Colonic mucosa (tissue), 4 donors: ENCODE measurements around the gene EPO. TPM values are rescaled to one million over a fixed set of nuclear protein-coding genes. Genes with fewer than 3 reads are reported as not detected.

Experiments used
- DNase-seq: peaks from one replicate; pipeline ENCODE4 v3.0.0-alpha.2; 2020
- H3K27ac ChIP-seq: fragments of 200-600 bp; one replicate; pipeline ENCODE4 v1.8.0; 2021
- H3K27me3 ChIP-seq: fragments of 200-600 bp; one replicate; pipeline ENCODE4 v1.8.0; 2021
- H3K36me3 ChIP-seq: fragments of 200-600 bp; one replicate; pipeline ENCODE4 v1.8.0; 2021
- H3K4me1 ChIP-seq: fragments of 200-600 bp; one replicate; pipeline ENCODE4 v1.8.0; 2021; ENCODE audit warnings: mild to moderate bottlenecking
- H3K4me3 ChIP-seq: fragments of 200-600 bp; one replicate; pipeline ENCODE4 v1.8.0; 2021
- H3K9ac ChIP-seq, 2 donors: one replicate each; pipeline ENCODE4 v1.7.0; 2013; ENCODE audit warnings: control low read depth in 2 of 2, low read depth in 2 of 2, low read length in 2 of 2
- H3K9me3 ChIP-seq: fragments of 200-600 bp; one replicate; pipeline ENCODE4 v1.8.0; 2021
- intact Hi-C: fragments of 100-400 bp; cut with DNase I; formaldehyde crosslinking; loops from one replicate; pipeline ENCODE4 v1.14.1; 2022
- total RNA-seq, 2 donors: library from RNA; stranded (reverse); fragmentation: NEBNext Ultra II Directional in 1 of 2; extraction: Animal tissue kit (Norgen Biotek cat#: 25700) in 1 of 2; gene quantifications; one replicate each; pipeline ENCODE4 v1.2.1, GENCODE V29; 2021
- TF ChIP-seq, protein P1 (sequence below): fragments of 200-600 bp; IDR thresholded peaks from one replicate; pipeline ENCODE4 v1.8.0; 2022; ENCODE audit warnings: antibody characterized with exemption, mild to moderate bottlenecking
- donor health status: healthy.
- donor health status: DM: no; HTN: no; CAD: no.
- donor health status: DM: no; HTN: no; CAD: no.

Gene EPO
- total RNA-seq, result not detected

DNA sequence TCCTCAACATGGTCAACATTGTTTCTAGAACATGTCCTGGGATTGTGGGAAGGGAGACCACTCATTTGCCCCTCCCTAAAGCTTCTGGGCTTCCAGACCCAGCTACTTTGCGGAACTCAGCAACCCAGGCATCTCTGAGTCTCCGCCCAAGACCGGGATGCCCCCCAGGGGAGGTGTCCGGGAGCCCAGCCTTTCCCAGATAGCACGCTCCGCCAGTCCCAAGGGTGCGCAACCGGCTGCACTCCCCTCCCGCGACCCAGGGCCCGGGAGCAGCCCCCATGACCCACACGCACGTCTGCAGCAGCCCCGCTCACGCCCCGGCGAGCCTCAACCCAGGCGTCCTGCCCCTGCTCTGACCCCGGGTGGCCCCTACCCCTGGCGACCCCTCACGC, at the start of gene EPO:
Gene EPO (plus strand): TSS at position 190 of the 392 bp plus-strand sequence. CDS start 513 bp downstream, outside the sequence.
- no peaks in the 10 kb centered on the region for H3K4me1 ChIP-seq
- intact Hi-C loops, result no loop called here
- no peak for DNase-seq
- no peaks in the 10 kb centered on the region for H3K36me3 ChIP-seq
- H3K27ac ChIP-seq, result no peak within 1 kb of the TSS
- peaks cover 23% of the 10 kb centered on the region for H3K27me3 ChIP-seq
- no peak within 1 kb of the TSS for H3K9ac ChIP-seq
- H3K4me3 ChIP-seq, result no peak within 1 kb of the TSS
- no peaks in the 10 kb centered on the region for H3K9me3 ChIP-seq
- TF ChIP-seq, protein P1, sequence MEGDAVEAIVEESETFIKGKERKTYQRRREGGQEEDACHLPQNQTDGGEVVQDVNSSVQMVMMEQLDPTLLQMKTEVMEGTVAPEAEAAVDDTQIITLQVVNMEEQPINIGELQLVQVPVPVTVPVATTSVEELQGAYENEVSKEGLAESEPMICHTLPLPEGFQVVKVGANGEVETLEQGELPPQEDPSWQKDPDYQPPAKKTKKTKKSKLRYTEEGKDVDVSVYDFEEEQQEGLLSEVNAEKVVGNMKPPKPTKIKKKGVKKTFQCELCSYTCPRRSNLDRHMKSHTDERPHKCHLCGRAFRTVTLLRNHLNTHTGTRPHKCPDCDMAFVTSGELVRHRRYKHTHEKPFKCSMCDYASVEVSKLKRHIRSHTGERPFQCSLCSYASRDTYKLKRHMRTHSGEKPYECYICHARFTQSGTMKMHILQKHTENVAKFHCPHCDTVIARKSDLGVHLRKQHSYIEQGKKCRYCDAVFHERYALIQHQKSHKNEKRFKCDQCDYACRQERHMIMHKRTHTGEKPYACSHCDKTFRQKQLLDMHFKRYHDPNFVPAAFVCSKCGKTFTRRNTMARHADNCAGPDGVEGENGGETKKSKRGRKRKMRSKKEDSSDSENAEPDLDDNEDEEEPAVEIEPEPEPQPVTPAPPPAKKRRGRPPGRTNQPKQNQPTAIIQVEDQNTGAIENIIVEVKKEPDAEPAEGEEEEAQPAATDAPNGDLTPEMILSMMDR, result no peak

DNA sequence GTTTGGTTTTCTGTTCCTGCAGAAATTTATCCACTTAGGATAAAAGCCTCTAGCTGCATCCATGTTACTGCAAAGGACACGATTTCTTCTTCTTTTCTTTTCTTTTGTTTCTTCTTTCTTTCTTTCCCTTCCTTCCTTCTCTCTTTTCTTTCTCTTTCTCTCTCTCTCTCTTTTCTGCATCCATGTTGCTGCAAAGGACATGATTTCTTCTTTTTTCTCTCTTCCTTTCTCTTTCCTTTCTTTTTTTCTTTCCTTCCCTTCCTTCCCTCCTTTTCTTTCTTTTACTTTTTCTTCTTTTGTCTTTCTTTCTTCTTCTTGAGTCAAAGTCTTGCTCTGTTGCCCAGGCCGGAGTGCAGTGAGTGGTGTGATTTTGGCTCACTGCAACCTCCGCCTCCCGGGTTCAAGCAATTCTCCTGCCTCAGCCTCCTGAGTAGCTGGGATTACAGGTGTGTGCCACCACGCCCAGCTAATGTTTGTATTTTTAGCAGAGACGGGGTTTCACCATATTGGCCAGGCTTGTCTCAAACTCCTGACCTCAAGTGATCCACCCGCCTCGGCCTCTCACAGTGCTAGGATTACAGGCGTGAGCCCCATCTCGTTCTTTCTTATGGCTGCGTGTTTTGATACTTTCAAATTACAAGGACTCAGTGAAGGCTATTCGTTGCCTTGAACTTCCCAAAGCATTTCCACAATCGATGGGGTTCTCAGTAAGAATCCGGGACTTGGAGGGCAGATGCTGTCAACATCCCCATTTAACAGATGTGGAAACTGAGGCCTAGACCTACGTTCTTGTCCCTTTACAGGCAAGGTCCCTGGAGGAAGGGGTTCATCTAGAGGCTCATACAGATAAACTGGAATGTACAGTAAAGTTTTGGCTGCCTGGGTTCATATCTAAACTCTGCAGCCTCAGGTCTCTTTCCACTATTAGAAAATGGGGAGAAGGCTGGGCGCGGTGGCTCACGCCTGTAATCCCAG, 48.6 kb upstream of the EPO start:
- Histone ChIP-seq H3K9me3 (no peaks in the 10 kb centered on the region), H3K27me3 (no peaks in the 10 kb centered on the region), H3K36me3 (no peaks in the 10 kb centered on the region), H3K27ac (no peak overlapping the region), H3K4me3 (no peak overlapping the region), H3K9ac (no peak overlapping the region), H3K4me1 (no peaks in the 10 kb centered on the region)
- DNase-seq, result no peak
- intact Hi-C loops, result loop anchor here (10.0 kb wide), 1 partner anchor 67 kb away; the partner anchor contains the start of gene PCOLCE
- TF ChIP-seq, protein P1, result no peak

DNA sequence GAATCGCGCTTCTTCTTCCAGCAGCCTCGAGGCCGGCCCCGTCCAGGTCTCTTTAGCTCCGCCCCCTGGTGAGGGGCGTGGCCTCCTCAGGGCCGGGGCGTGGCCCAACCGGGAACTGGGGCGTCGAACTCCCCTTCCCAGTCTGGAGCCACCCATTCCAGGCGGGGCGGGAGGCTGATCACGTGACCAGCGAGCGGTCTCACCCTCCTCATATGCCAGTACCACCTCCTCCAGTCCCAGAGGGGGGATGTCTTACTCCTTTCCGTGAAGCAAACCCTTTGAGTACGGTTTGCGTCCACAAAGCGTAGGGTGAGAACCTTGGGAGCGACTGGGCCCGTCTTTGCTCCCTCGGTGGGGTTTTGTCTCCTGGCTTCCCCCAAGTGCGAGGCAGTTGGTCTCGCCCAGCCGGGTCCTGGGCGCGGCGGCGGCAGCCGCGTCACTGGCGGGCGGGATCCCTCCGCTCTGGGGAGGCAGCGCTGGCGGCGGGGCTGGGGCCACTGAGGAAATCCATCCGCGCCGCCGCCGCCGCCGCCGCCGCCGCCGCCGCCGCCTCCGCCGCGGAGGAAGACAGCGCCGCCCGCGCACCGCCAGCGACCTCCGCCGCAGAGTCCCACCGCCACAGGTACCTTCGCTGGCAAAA, 46.8 kb upstream of the EPO start, which contains the start of gene GNB2:
Gene GNB2 (plus strand): TSS at position 439 of the 640 bp plus-strand sequence. CDS start 2,526 bp downstream, outside the sequence.
- Histone ChIP-seq H3K36me3 (peaks cover 14% of the 10 kb centered on the region), H3K27me3 (no peaks in the 10 kb centered on the region), H3K4me3 (peak within 1 kb of the TSS; percentile 80), H3K9me3 (no peaks in the 10 kb centered on the region), H3K4me1 (no peaks in the 10 kb centered on the region), H3K9ac (peak within 1 kb of the TSS; percentile 72 to 93), H3K27ac (peak within 1 kb of the TSS; percentile 96)
- intact Hi-C loops, result loop anchor here (10.0 kb wide), 1 partner anchor 69 kb away; the partner anchor contains the start of gene PCOLCE
- TF ChIP-seq, protein P1, result no peak
- peak; percentile 100 for DNase-seq

DNA sequence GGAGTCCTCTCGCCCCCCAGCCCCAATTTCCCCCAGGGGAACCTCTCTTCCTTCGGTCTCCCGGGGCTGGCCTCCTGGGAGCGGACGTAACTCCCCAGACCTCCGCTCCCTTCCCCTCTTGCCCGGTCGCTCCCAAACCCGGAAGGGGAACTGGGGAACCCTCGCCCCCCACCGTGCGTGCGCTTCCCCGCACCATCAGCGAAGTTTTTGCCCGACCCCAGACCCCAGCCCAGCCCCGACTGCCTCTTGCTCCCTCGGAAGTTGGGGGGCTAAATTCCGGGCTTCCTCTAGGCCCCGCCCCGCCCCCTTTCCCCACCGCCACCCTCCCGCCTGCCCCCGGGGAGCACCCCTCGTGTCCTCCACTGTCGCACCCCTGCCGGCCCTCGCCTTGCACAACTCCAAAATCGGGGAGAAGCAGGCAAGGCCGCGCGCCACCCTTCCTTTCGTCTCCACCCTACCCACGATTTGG, 46.3 kb upstream of the EPO start:
- peak; percentile 61 for DNase-seq
- Histone ChIP-seq H3K27me3 (no peaks in the 10 kb centered on the region), H3K36me3 (peaks cover 18% of the 10 kb centered on the region), H3K4me3 (peak overlapping the region; percentile 80), H3K4me1 (no peaks in the 10 kb centered on the region), H3K9me3 (no peaks in the 10 kb centered on the region), H3K9ac (peak overlapping the region; percentile 72 to 93), H3K27ac (peak overlapping the region; percentile 96)
- intact Hi-C loops, result loop anchor here (10.0 kb wide), 1 partner anchor 69 kb away; the partner anchor contains the start of gene PCOLCE
- TF ChIP-seq, protein P1, result no peak
